ENCODE measurements around the gene GULP1. TPM values are rescaled to one million over a fixed set of nuclear protein-coding genes. Genes with fewer than 3 reads are reported as not detected.

The GULP1 gene
- total RNA-seq, 1 experiment from 2014 or later: 86.8 TPM

DNA sequence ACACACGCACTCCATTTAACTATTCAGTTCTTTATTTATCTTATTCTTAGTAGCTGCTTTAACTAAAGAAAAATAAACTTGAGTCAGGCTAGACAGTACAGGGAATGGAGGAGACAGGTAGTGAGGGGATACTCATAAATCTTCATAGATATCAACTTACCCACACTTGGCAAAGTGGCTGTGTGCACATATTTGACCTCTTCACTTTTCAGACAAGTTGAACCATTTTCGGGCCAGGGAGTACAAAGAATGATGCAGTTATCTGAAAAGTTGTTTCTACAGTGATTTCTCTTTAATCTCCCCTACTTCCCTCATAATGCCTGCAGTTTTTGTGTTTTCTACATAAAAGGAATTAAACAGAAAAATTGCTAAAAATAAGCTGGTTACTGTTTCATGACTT lies 307.5 kb downstream of the GULP1 start:
- H3K27me3 Mint-ChIP-seq (ENCODE audit: unreplicated experiment): no peaks in the 10 kb centered on the region
- intact Hi-C loops (cut with micrococcal nuclease; ENCODE audit: unreplicated experiment): no loop called here
- CTCF ChIA-PET: no interaction called here
- peaks cover 17% of the 10 kb centered on the region for H3K4me1 Mint-ChIP-seq (ENCODE audit: low read depth, unreplicated experiment)
- TF ChIP-seq CTCF (IDR thresholded peaks at IDR 0.05; ENCODE audit: unreplicated experiment): no peak
- no peak for DNase-seq
- H3K27ac Mint-ChIP-seq (ENCODE audit: unreplicated experiment): no peak overlapping the region
- H3K4me3 Mint-ChIP-seq (ENCODE audit: low read depth, unreplicated experiment): no peak overlapping the region
- H3K36me3 Mint-ChIP-seq (ENCODE audit: insufficient read depth, unreplicated experiment): no peaks in the 10 kb centered on the region
- H3K9me3 Mint-ChIP-seq (ENCODE audit: low read depth, unreplicated experiment): no peaks in the 10 kb centered on the region
- BruUV-seq (replicated peaks): no TSS peak

GRCh38 chr2:188600536-188601210 lies 309.0 kb downstream of the GULP1 start:
- CTCF ChIA-PET: no interaction called here
- BruUV-seq (replicated peaks): no TSS peak
- TF ChIP-seq CTCF (IDR thresholded peaks at IDR 0.05; ENCODE audit: unreplicated experiment): no peak
- no peaks in the 10 kb centered on the region for H3K9me3 Mint-ChIP-seq (ENCODE audit: low read depth, unreplicated experiment)
- no peaks in the 10 kb centered on the region for H3K27me3 Mint-ChIP-seq (ENCODE audit: unreplicated experiment)
- intact Hi-C loops (cut with micrococcal nuclease; ENCODE audit: unreplicated experiment): no loop called here
- H3K27ac Mint-ChIP-seq (ENCODE audit: unreplicated experiment): no peak overlapping the region
- peaks cover 17% of the 10 kb centered on the region for H3K4me1 Mint-ChIP-seq (ENCODE audit: low read depth, unreplicated experiment)
- no peak for DNase-seq
- no peak overlapping the region for H3K4me3 Mint-ChIP-seq (ENCODE audit: low read depth, unreplicated experiment)
- H3K36me3 Mint-ChIP-seq (ENCODE audit: insufficient read depth, unreplicated experiment): no peaks in the 10 kb centered on the region

DNA sequence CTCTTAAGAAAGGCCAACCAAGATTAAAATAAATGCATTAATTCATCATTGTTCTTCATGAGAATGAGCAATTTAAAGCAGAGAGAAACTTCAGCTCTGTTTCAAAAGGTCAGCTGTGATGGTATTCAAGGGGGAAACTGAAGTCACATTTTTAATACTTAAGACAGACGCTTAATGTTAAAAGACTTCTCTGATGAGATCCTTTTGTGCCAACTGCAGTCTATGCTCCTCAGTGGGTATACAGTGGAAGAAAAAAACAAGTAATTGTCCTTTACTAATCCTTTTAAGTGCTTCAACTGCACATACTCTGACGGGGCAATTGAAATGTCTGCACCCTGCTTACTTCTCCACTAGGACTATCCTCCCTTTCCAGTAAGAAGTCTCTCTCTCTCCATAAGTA lies 309.7 kb downstream of the GULP1 start:
- BruUV-seq (replicated peaks): no TSS peak
- H3K4me1 Mint-ChIP-seq (ENCODE audit: low read depth, unreplicated experiment): peaks cover 17% of the 10 kb centered on the region
- DNase-seq: no peak
- no peak overlapping the region for H3K4me3 Mint-ChIP-seq (ENCODE audit: low read depth, unreplicated experiment)
- H3K27ac Mint-ChIP-seq (ENCODE audit: unreplicated experiment): no peak overlapping the region
- intact Hi-C loops (cut with micrococcal nuclease; ENCODE audit: unreplicated experiment): no loop called here
- CTCF ChIA-PET: no interaction called here
- no peaks in the 10 kb centered on the region for H3K36me3 Mint-ChIP-seq (ENCODE audit: insufficient read depth, unreplicated experiment)
- H3K9me3 Mint-ChIP-seq (ENCODE audit: low read depth, unreplicated experiment): no peaks in the 10 kb centered on the region
- no peak for TF ChIP-seq CTCF (IDR thresholded peaks at IDR 0.05; ENCODE audit: unreplicated experiment)
- H3K27me3 Mint-ChIP-seq (ENCODE audit: unreplicated experiment): no peaks in the 10 kb centered on the region

GRCh38 chr2:188601927-188602326 lies 310.3 kb downstream of the GULP1 start:
- BruUV-seq (replicated peaks): no TSS peak
- no peaks in the 10 kb centered on the region for H3K27me3 Mint-ChIP-seq (ENCODE audit: unreplicated experiment)
- H3K4me1 Mint-ChIP-seq (ENCODE audit: low read depth, unreplicated experiment): peaks cover 17% of the 10 kb centered on the region
- DNase-seq: no peak
- intact Hi-C loops (cut with micrococcal nuclease; ENCODE audit: unreplicated experiment): no loop called here
- H3K36me3 Mint-ChIP-seq (ENCODE audit: insufficient read depth, unreplicated experiment): no peaks in the 10 kb centered on the region
- TF ChIP-seq CTCF (IDR thresholded peaks at IDR 0.05; ENCODE audit: unreplicated experiment): no peak
- H3K27ac Mint-ChIP-seq (ENCODE audit: unreplicated experiment): no peak overlapping the region
- no peaks in the 10 kb centered on the region for H3K9me3 Mint-ChIP-seq (ENCODE audit: low read depth, unreplicated experiment)
- CTCF ChIA-PET: no interaction called here
- no peak overlapping the region for H3K4me3 Mint-ChIP-seq (ENCODE audit: low read depth, unreplicated experiment)
